GM12878 (cell line): ENCODE data around the gene ABCC5. TPM values are rescaled to one million over a fixed set of nuclear protein-coding genes. Genes with fewer than 3 reads are reported as not detected.
"Not testable (repeated sequence)": the region's sequence is repeated elsewhere in the genome, so short reads cannot be mapped to it uniquely, and the experiment has no call there.

Experiments
- ATAC-seq: fragments of 200-7000 bp; cut with Tn5 transposase; 3 replicates; pipeline ENCODE4 v1.9.1; 2020; ENCODE audit warnings: mild to moderate bottlenecking, moderate library complexity
- BruUV-seq: library from RNA; stranded (reverse); fragments of 400-500 nt; replicated peaks from 2 replicates; lab custom pipeline; 2021; lab: Mats Ljungman, UMichigan
- CTCF ChIA-PET: fragments of 300-600 bp; sonication (Branson Sonifier 250); formaldehyde crosslinking; extraction: SDS; loops from one replicate; lab custom pipeline; 2021; ENCODE audit warnings: inconsistent platforms; lab: Yijun Ruan, JAX
- POLR2A ChIA-PET: fragments of 350-600 bp; formaldehyde crosslinking; extraction: SDS; loops from one replicate; lab custom pipeline; 2021; ENCODE audit warnings: inconsistent platforms; lab: Charles Lee
- RAD21 ChIA-PET: fragments of 300-600 bp; sonication (Branson Sonifier 250); formaldehyde crosslinking; loops from one replicate; lab custom pipeline; 2023; ENCODE audit warnings: antibody characterized with exemption; ENCODE audit not compliant: unreplicated experiment; lab: Charles Lee
- SMC1A ChIA-PET: fragments of 300-600 bp; sonication (Branson Sonifier 250); formaldehyde crosslinking; loops from one replicate; lab custom pipeline; 2023; ENCODE audit not compliant: unreplicated experiment, uncharacterized antibody; lab: Charles Lee
- DNase-seq: peaks from one replicate; pipeline ENCODE4 v3.0.0-alpha.2; 2011; ENCODE audit warnings: low read depth, low spot score
- FAIRE-seq: peaks from 3 replicates; lab custom pipeline; 2011; peaks lifted over from hg19 to GRCh38; lab: Jason Lieb, UNC
- H2AFZ ChIP-seq: 2 replicates; pipeline ENCODE4 v1.6.0; 2011; ENCODE audit warnings: low read depth, low read length, control low read depth; ENCODE audit not compliant: control insufficient read depth
- H3K27ac ChIP-seq: 2 replicates; pipeline ENCODE4 v1.5.1; 2011; ENCODE audit warnings: control low read depth; ENCODE audit not compliant: control insufficient read depth, insufficient read depth
- H3K27me3 ChIP-seq, 2 experiments: replicated peaks in 1 of 2; 2 replicates each; pipeline versions ENCODE4 v1.6.0 to v1.6.1; 2011; ENCODE audit warnings: low read length in 1 of 2; ENCODE audit not compliant: control insufficient read depth in 2 of 2, insufficient read depth in 2 of 2
- H3K36me3 ChIP-seq, 2 experiments: 2 replicates each; pipeline ENCODE4 v1.5.1; 2011; ENCODE audit warnings: low read length in 1 of 2; ENCODE audit not compliant: control insufficient read depth in 2 of 2, insufficient read depth in 2 of 2
- H3K4me1 ChIP-seq: 2 replicates; pipeline ENCODE4 v1.6.1; 2011; ENCODE audit warnings: mild to moderate bottlenecking, low read length, moderate library complexity, mixed read lengths; ENCODE audit not compliant: control insufficient read depth, insufficient read depth
- H3K4me2 ChIP-seq: 2 replicates; pipeline ENCODE4 v1.6.0; 2011; ENCODE audit warnings: control low read depth; ENCODE audit not compliant: control insufficient read depth, insufficient read depth
- H3K4me3 ChIP-seq: fragments of 200-600 bp; sonication (generic); 2 replicates; pipeline ENCODE4 v1.5.1; 2016
- H3K79me2 ChIP-seq: 2 replicates; pipeline ENCODE4 v1.6.0; 2011; ENCODE audit warnings: low read length; ENCODE audit not compliant: control insufficient read depth, insufficient read depth
- H3K9ac ChIP-seq: 2 replicates; pipeline ENCODE4 v1.8.0; 2011; ENCODE audit warnings: low read length, control low read depth, mixed read lengths; ENCODE audit not compliant: control insufficient read depth, insufficient read depth
- H3K9me3 ChIP-seq: replicated peaks from 3 replicates; pipeline ENCODE4 v1.5.1; 2011; ENCODE audit warnings: mild to moderate bottlenecking, low read length; ENCODE audit not compliant: control insufficient read depth, insufficient read depth
- H4K20me1 ChIP-seq: 2 replicates; pipeline ENCODE4 v1.6.0; 2011; ENCODE audit not compliant: control insufficient read depth, insufficient read depth
- FOS ChIP-seq: IDR thresholded peaks from 3 replicates; pipeline ENCODE4 v1.6.1; 2011; ENCODE audit warnings: borderline replicate concordance; ENCODE audit not compliant: insufficient read length; ENCODE audit errors: extremely low read depth
- IKZF2 ChIP-seq, 2 experiments: fragments of 450-650 bp; IDR thresholded peaks; 2 replicates each; pipeline ENCODE4 v1.6.1; 2017; ENCODE audit warnings: mild to moderate bottlenecking in 2 of 2, moderate library complexity in 2 of 2
- KAT2A ChIP-seq: conservative IDR thresholded peaks from 2 replicates; pipeline ENCODE4 v1.6.1; 2011; ENCODE audit warnings: low read depth, low read length; ENCODE audit not compliant: control insufficient read depth
- MYB ChIP-seq: fragments of 150-350 bp; IDR thresholded peaks from 2 replicates; pipeline ENCODE4 v1.6.1; 2014; ENCODE audit warnings: mild to moderate bottlenecking, low read depth, low read length, borderline replicate concordance
- NFYB ChIP-seq: IDR thresholded peaks from 2 replicates; pipeline ENCODE4 v1.6.1; 2011; ENCODE audit warnings: low read depth, mild to moderate bottlenecking, low read length, improper control_type of control experiment, moderate library complexity; ENCODE audit not compliant: insufficient read depth
- PAX8 ChIP-seq: fragments of 450-650 bp; IDR thresholded peaks from 2 replicates; pipeline ENCODE4 v1.6.1; 2017; ENCODE audit warnings: mild to moderate bottlenecking, moderate library complexity
- POLR2A ChIP-seq: IDR thresholded peaks from 2 replicates; pipeline ENCODE4 v1.6.1; 2011; ENCODE audit warnings: low read depth, mild to moderate bottlenecking, low read length
- RAD51 ChIP-seq: fragments of 450-650 bp; IDR thresholded peaks from 2 replicates; pipeline ENCODE4 v1.6.1; 2016; ENCODE audit warnings: moderate library complexity, mild to moderate bottlenecking, inconsistent platforms
- RBBP5 ChIP-seq: fragments of 200-600 bp; sonication (generic); conservative IDR thresholded peaks from 2 replicates; pipeline ENCODE4 v1.6.1; 2016
- SP1 ChIP-seq: IDR thresholded peaks from one replicate; pipeline ENCODE4 v1.6.1; 2011; ENCODE audit warnings: low read depth, low read length
- STAT1 ChIP-seq: fragments of 450-650 bp; conservative IDR thresholded peaks from 2 replicates; pipeline ENCODE4 v1.6.1; 2014; ENCODE audit warnings: antibody characterized with exemption, mild to moderate bottlenecking
- WGBS: methylation state at CpG from one replicate; pipeline ENCODE4 v1.1.6; 2016; ENCODE audit warnings: low lambda C conversion rate; ENCODE audit not compliant: insufficient replicate concordance, insufficient coverage; ENCODE audit errors: missing lambda C conversion rate; 5-methylcytosine and 5-hydroxymethylcytosine counted together
- in situ Hi-C: fragments of 300-500 bp; cut with MboI; formaldehyde crosslinking; loops from 9 replicates; pipeline ENCODE4 v1.14.3; 2018; ENCODE audit warnings: mixed read lengths
- intact Hi-C: fragments of 100-400 bp; cut with micrococcal nuclease; formaldehyde crosslinking; loops from one replicate; pipeline ENCODE4 v1.14.2; 2022; ENCODE audit not compliant: unreplicated experiment
- polyA plus RNA-seq, 11 experiments: library from polyadenylated mRNA; depleted of rRNA in 4 of 11; unstranded in 6 of 11; stranded (reverse) in 5 of 11; fragments of >200 nt; fragmentation: Nextera tagmentation in 4 of 11; fragmentation: Illumina TruSeq in 1 of 11; extraction: Ambion mirVana in 4 of 11; extraction: Trizol in 1 of 11; gene quantifications; 1 replicate in 1 of 11; 2 replicates in 10 of 11; pipeline versions ENCODE4 v1.2.1 to v1.2.3, GENCODE V29; 2011 to 2016; ENCODE audit warnings: inconsistent platforms in 2 of 11, missing spikeins in 2 of 11, low read depth in 1 of 11
- total RNA-seq, 4 experiments: library from RNA; depleted of rRNA in 3 of 4; stranded (reverse); fragments of >200 nt in 3 of 4; fragmentation: Illumina TruSeq in 1 of 4; extraction: Trizol in 1 of 4; gene quantifications; 2 replicates each; pipeline versions ENCODE4 v1.2.1 to v1.2.3, GENCODE V29; 2013 to 2021

ABCC5 gene
- total and polyA plus RNA-seq, 10 of the 15 experiments (the other 5 are each of a cell fraction or from before 2014, with no cell fraction given): 6.0 to 17.8 (median 9.7) TPM

- DNase-seq (no peak), FAIRE-seq (no peak), ATAC-seq (no peak)
- Histone ChIP-seq H3K36me3 (peaks cover 0 to 11% of the 10 kb centered on the region in 2 experiments; a peak in 3 of 4 replicates), H3K4me3 (no peak overlapping the region), H3K4me1 (peaks cover 4% of the 10 kb centered on the region; the same call in 1 of the 2 replicates), H3K27me3 (no peaks in the 10 kb centered on the region), H3K9me3 (no peaks in the 10 kb centered on the region), H3K9ac (no peak overlapping the region), H3K79me2 (peaks cover 54% of the 10 kb centered on the region), H4K20me1 (no peaks in the 10 kb centered on the region; the same call in 1 of the 2 replicates), H3K27ac (no peak overlapping the region), H2AFZ (no peak overlapping the region), H3K4me2 (no peak overlapping the region)
- 88% methylated on average over 8 of the region's 8 CpGs for WGBS
- ChIA-PET CTCF (no interaction called here), POLR2A (no interaction called here), RAD21 (no interaction called here), SMC1A (interaction anchor here (1.0 kb wide), 1 partner anchor 409 kb away, joined by 3 read pairs; no protein-coding TSS in a partner anchor)
- no peak for TF ChIP-seq SP1
- no peak for TF ChIP-seq KAT2A
- no peak for TF ChIP-seq MYB
- no peak for TF ChIP-seq PAX8
- no peak for TF ChIP-seq IKZF2 (IDR thresholded peaks at IDR 0.05)
- no peak for TF ChIP-seq NFYB
- no peak for TF ChIP-seq FOS
- TF ChIP-seq RBBP5: no peak
- TF ChIP-seq RAD51: no peak
- TF ChIP-seq STAT1: no peak
- TF ChIP-seq POLR2A: no peak
- no TSS peak for BruUV-seq
- intact Hi-C loops (no loop called here), in situ Hi-C loops (no loop called here)
Observed at GRCh38 chr3:183878071-183878470, 139.6 kb downstream of the ABCC5 start.

GRCh38 chr3:183877227-183877626 lies 140.5 kb downstream of the ABCC5 start:
- intact Hi-C loops, H3K4me2 ChIP-seq, POLR2A ChIA-PET, H3K9ac ChIP-seq, H3K27ac ChIP-seq, ATAC-seq, BruUV-seq, RAD21 ChIA-PET, H3K4me1 ChIP-seq, H3K4me3 ChIP-seq, H4K20me1 ChIP-seq, H3K27me3 ChIP-seq, H3K9me3 ChIP-seq, in situ Hi-C loops, FAIRE-seq, DNase-seq, H2AFZ ChIP-seq, SMC1A ChIA-PET: not testable (repeated sequence)
- CTCF ChIA-PET: interaction anchor here (0.6 kb wide), 1 partner anchor 1357 kb away, joined by 3 read pairs; no protein-coding TSS in a partner anchor
- Histone ChIP-seq H3K36me3 (peaks cover 0 to 11% of the 10 kb centered on the region in 2 experiments; a peak in 3 of 4 replicates), H3K79me2 (peaks cover 47% of the 10 kb centered on the region)
- WGBS: 90% methylated on average over 5 of the region's 5 CpGs
